ENCODE data around the gene NHERF1.

NHERF1 gene

DNA sequence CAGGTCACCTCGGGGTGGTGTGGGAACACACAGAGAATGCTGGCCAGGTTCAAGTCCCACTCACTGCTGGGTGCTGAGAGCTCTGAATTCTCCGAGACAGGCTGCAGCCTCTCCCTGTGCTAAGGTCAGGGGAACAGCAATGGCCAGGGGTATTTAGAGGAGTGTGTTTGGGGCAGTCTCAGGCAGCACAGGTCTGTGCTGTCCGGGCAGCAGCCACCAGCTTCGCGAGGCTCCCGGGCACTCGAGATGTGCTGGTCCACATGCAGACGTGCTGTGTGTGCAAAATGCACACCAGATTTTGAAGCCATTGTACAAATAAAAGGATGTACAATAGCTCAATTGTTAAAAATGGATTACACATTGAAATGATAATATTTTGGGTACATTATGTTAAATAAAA is 7.1 kb downstream of the NHERF1 start:
- H3K4me3 ChIP-seq (ENCODE audit: low read depth, low read length) = no peak overlapping the region
- no peak for TF ChIP-seq CTCF (IDR thresholded peaks at IDR 0.05; ENCODE audit: insufficient read depth, low read depth, low read length, missing control alignments)
- no peak for DNase-seq (ENCODE audit: low read depth)

DNA sequence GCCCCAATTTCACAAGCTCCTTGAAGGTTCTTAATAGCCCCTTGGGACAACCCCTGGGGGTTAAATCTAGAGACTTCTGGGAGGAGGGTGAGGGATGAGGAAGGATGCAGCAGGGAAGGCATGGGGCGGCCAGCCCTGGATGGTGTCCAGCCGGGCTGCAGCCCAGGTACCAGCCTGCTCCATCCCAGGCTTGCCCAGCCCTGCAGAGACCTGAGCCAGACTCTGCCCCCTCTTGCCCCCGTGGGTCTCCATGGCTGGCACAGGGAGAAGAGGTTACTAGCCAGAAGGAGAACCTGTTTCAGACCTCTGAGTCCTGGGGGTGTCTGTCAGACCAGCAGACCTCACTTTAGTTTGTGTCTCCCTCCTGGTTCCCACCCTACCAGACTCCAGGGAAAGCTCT is 8.5 kb downstream of the NHERF1 start:
- no peak overlapping the region for H3K4me3 ChIP-seq (ENCODE audit: low read depth, low read length)
- no peak for TF ChIP-seq CTCF (IDR thresholded peaks at IDR 0.05; ENCODE audit: insufficient read depth, low read depth, low read length, missing control alignments)

GRCh38 chr17:74757502-74757901 is 9.1 kb downstream of the NHERF1 start:
- DNase-seq (ENCODE audit: low read depth) = no peak
- no peak overlapping the region for H3K4me3 ChIP-seq (ENCODE audit: low read depth, low read length)
- no peak for TF ChIP-seq CTCF (IDR thresholded peaks at IDR 0.05; ENCODE audit: insufficient read depth, low read depth, low read length, missing control alignments)

More for the DNA sequence above, 8.5 kb downstream of the NHERF1 start:
- no peak for DNase-seq (ENCODE audit: low read depth)

DNA sequence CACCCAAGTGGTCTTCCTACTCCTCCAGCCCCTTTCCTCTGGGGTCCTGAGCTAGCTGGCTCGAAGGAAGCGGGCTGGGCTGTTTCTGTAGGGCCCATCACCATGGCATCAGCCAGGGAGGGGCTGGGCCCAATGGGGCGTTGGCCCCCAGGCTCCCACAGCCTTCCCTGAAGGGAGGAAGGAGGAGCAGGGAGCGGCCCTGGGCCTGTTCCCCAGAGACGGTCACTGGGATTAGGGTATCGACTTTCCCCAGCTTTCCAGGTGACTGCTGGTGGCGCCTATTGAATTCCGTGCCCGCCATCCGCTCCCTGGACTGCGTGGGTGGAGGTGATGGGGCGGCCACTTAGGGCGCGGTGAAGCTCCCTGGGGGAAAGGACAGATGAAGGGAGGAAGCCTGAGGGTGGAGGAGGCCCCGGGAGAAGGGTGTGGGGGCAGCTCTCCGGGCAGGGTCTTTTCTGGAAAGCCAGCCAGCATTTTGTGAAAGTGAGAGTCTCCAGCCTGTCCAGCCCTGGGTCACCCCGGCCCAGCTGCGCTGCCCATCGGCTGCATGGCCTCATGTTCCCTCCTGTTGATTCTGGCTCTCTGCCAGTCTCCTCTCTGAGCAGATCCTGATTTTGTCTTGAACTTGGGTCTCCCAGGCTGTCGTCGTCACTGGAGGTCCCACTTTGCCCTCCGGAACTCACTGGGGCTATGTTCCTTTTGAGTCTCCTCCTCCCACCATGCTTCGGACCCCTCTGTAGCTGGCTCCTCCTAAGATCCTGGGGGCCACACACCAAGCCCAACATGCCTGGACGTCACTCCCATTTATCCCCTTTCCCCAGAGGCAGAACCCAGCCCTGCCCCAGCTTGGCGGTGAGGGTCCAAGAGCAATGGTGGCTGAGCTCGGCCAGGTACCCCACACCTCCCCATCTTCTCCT is 9.8 kb downstream of the NHERF1 start:
- no peak overlapping the region for H3K4me3 ChIP-seq (ENCODE audit: low read depth, low read length)
- DNase-seq (ENCODE audit: low read depth) = no peak
- TF ChIP-seq CTCF (IDR thresholded peaks at IDR 0.05; ENCODE audit: insufficient read depth, low read depth, low read length, missing control alignments) = no peak

DNA sequence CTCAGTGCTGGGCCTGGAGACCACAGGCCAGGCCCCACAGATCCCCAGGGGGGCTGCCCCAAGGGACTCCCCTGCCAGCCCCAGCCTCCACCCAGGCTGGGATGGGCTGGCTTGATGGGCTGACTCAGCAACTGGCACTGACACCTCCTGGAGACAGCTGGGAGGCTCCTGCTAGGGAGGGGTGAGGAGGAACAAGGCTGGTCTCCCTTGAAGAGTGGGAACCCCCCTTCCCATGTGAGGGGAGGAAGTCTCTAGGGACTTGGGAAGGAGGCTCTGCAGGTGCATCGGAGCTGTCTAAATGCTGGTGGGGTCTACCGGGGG is 10.4 kb downstream of the NHERF1 start:
- TF ChIP-seq CTCF (IDR thresholded peaks at IDR 0.05; ENCODE audit: insufficient read depth, low read depth, low read length, missing control alignments) = no peak
- DNase-seq (ENCODE audit: low read depth) = no peak
- H3K4me3 ChIP-seq (ENCODE audit: low read depth, low read length) = no peak overlapping the region

DNA sequence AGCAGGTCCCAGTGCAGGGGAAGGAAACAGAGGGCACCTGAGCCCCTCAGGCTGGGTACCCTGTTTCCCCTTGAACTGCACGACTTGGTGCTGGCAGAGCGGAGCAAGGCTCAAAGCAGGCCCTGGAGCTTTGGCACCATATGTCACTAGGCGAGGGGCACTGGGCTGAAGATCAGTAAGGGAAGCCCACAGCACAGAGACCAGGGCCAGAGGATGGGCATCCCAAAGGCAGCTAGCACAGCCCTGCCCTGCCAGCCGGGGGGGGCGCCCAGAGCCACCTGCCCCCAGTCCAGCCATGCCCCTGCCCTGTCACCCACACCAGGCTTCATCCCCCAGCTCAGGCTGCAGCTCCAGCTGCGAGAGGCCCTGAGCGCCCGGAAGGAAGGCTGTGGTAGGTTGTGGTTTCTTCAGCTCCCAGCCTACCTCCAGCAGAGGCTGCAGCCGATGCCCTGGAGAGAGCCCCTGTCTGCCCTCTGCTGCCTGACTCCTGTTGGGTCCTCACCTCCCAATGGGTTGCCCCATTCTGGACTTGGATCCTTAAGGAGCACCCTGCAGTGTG is 10.9 kb downstream of the NHERF1 start:
- TF ChIP-seq CTCF (IDR thresholded peaks at IDR 0.05; ENCODE audit: insufficient read depth, low read depth, low read length, missing control alignments) = peak; percentile 31
- H3K4me3 ChIP-seq (ENCODE audit: low read depth, low read length) = no peak overlapping the region
- DNase-seq (ENCODE audit: low read depth) = peak; percentile 81

Measured in GM12865 (cell line).